PC-9 (cell line): Measurements from ENCODE around the gene COL1A2. TPM values are rescaled to one million over a fixed set of nuclear protein-coding genes. Genes with fewer than 3 reads are reported as not detected.

ENCODE experiments used
- BruUV-seq: library from RNA; stranded (reverse); fragments of 400-500 nt; replicated peaks from 2 replicates; lab custom pipeline; 2021; lab: Mats Ljungman, UMichigan
- CTCF ChIA-PET: fragments of 300-600 bp; sonication (Branson Sonifier 250); formaldehyde crosslinking; loops from one replicate; lab custom pipeline; 2022; ENCODE audit warnings: antibody characterized with exemption; lab: Charles Lee
- POLR2A ChIA-PET: fragments of 300-600 bp; sonication (Branson Sonifier 250); formaldehyde crosslinking; loops from one replicate; lab custom pipeline; 2022; ENCODE audit warnings: antibody characterized with exemption; ENCODE audit not compliant: unreplicated experiment; lab: Charles Lee
- DNase-seq, 2 experiments: peaks; one replicate each; pipeline versions ENCODE4 v3.0.0 to v3.0.0-alpha.2; 2015 to 2022; ENCODE audit warnings: mixed read lengths in 1 of 2
- H2AFZ ChIP-seq: fragments of 200-600 bp; sonication (generic); 2 replicates; pipeline ENCODE4 v1.8.1; 2017; ENCODE audit warnings: antibody characterized with exemption
- H3F3A ChIP-seq: fragments of 200-600 bp; sonication (generic); 2 replicates; pipeline ENCODE4 v1.8.1; 2017; ENCODE audit warnings: antibody characterized with exemption, mild to moderate bottlenecking, low read depth; ENCODE audit not compliant: insufficient read depth
- H3K27ac ChIP-seq: fragments of 200-600 bp; sonication (generic); 2 replicates; pipeline ENCODE4 v1.6.1; 2016; ENCODE audit warnings: mixed run types
- H3K27me3 ChIP-seq: fragments of 200-600 bp; sonication (generic); 2 replicates; pipeline ENCODE4 v1.6.1; 2016; ENCODE audit warnings: low read depth, mixed run types; ENCODE audit not compliant: insufficient read depth
- H3K36me3 ChIP-seq: fragments of 200-600 bp; sonication (generic); 2 replicates; pipeline ENCODE4 v1.6.1; 2016; ENCODE audit warnings: low read depth, mixed run types
- H3K4me1 ChIP-seq: fragments of 200-600 bp; sonication (generic); replicated peaks from 2 replicates; pipeline ENCODE4 v1.6.1; 2016; ENCODE audit warnings: mixed run types; ENCODE audit not compliant: insufficient read depth
- H3K4me2 ChIP-seq: fragments of 200-600 bp; sonication (generic); 2 replicates; pipeline ENCODE4 v1.6.1; 2017; ENCODE audit warnings: mixed run types
- H3K4me3 ChIP-seq: fragments of 200-600 bp; sonication (generic); 2 replicates; pipeline ENCODE4 v1.6.1; 2016; ENCODE audit warnings: mixed run types
- H3K79me2 ChIP-seq: fragments of 200-600 bp; sonication (generic); 2 replicates; pipeline ENCODE4 v1.6.1; 2017; ENCODE audit warnings: low read depth, mixed run types
- H3K9me2 ChIP-seq: fragments of 200-600 bp; sonication (generic); 2 replicates; pipeline ENCODE4 v1.8.1; 2017; ENCODE audit warnings: mild to moderate bottlenecking; ENCODE audit not compliant: insufficient read depth
- H3K9me3 ChIP-seq: fragments of 200-600 bp; sonication (generic); 2 replicates; pipeline ENCODE4 v1.8.1; 2016; ENCODE audit warnings: low read depth; ENCODE audit not compliant: insufficient read depth
- H4K20me1 ChIP-seq: fragments of 200-600 bp; sonication (generic); 2 replicates; pipeline ENCODE4 v1.8.1; 2017; ENCODE audit not compliant: insufficient read depth
- CTCF ChIP-seq: fragments of 200-600 bp; sonication (generic); conservative IDR thresholded peaks from 2 replicates; pipeline ENCODE4 v1.6.1; 2017; ENCODE audit warnings: mixed run types, antibody characterized with exemption, mild to moderate bottlenecking, moderate library complexity
- EZH2 ChIP-seq: fragments of 200-600 bp; sonication (generic); IDR thresholded peaks from 2 replicates; pipeline ENCODE4 v1.8.0; 2017; ENCODE audit warnings: antibody characterized with exemption, low read depth
- intact Hi-C: fragments of 100-400 bp; cut with micrococcal nuclease; formaldehyde crosslinking; loops from one replicate; pipeline ENCODE4 v1.10.0; 2022; ENCODE audit not compliant: unreplicated experiment
- total RNA-seq: library from RNA; stranded (reverse); gene quantifications from 2 replicates; pipeline ENCODE4 v1.2.3, GENCODE V29; 2021

COL1A2 gene
- total RNA-seq, 1 experiment from 2014 or later: not detected

- Histone ChIP-seq H3K9me2 (no peaks in the 10 kb centered on the region), H3K27me3 (no peaks in the 10 kb centered on the region), H3K4me2 (no peak overlapping the region), H3K79me2 (no peaks in the 10 kb centered on the region), H3K36me3 (no peaks in the 10 kb centered on the region), H3F3A (no peaks in the 10 kb centered on the region), H4K20me1 (no peaks in the 10 kb centered on the region), H3K9me3 (no peaks in the 10 kb centered on the region), H3K4me3 (no peak overlapping the region), H2AFZ (no peak overlapping the region), H3K27ac (no peak overlapping the region), H3K4me1 (no peaks in the 10 kb centered on the region)
- POLR2A ChIA-PET: no interaction called here
- no peak for DNase-seq
- intact Hi-C loops: no loop called here
- CTCF ChIA-PET: no interaction called here
- no TSS peak for BruUV-seq
- TF ChIP-seq CTCF (no peak), EZH2 (no peak)
These were observed 28.5 kb upstream of the COL1A2 start for GRCh38 chr7:94366163-94366562.

GRCh38 chr7:94366832-94367231 lies 27.9 kb upstream of the COL1A2 start:
- no peak overlapping the region for H3K4me2 ChIP-seq
- POLR2A ChIA-PET: interaction anchor here (0.6 kb wide), 1 partner anchor 10 kb away, joined by 5 read pairs; no protein-coding TSS in a partner anchor
- H3K27me3 ChIP-seq: no peaks in the 10 kb centered on the region
- H3K4me3 ChIP-seq: no peak overlapping the region
- H3K4me1 ChIP-seq: no peaks in the 10 kb centered on the region
- BruUV-seq: no TSS peak
- CTCF ChIA-PET: no interaction called here
- H3K36me3 ChIP-seq: no peaks in the 10 kb centered on the region
- H3K27ac ChIP-seq: no peak overlapping the region
- H3F3A ChIP-seq: no peaks in the 10 kb centered on the region
- no peak for TF ChIP-seq EZH2
- TF ChIP-seq CTCF: no peak
- no peak overlapping the region for H2AFZ ChIP-seq
- H3K79me2 ChIP-seq: no peaks in the 10 kb centered on the region
- no peaks in the 10 kb centered on the region for H4K20me1 ChIP-seq
- H3K9me2 ChIP-seq: no peaks in the 10 kb centered on the region
- no peak for DNase-seq
- no peaks in the 10 kb centered on the region for H3K9me3 ChIP-seq
- intact Hi-C loops: no loop called here

- no peaks in the 10 kb centered on the region for H3K36me3 ChIP-seq
- no peaks in the 10 kb centered on the region for H3F3A ChIP-seq
- BruUV-seq: no TSS peak
- no peak overlapping the region for H3K4me3 ChIP-seq
- no peak overlapping the region for H3K27ac ChIP-seq
- no peak overlapping the region for H3K4me2 ChIP-seq
- H3K79me2 ChIP-seq: no peaks in the 10 kb centered on the region
- intact Hi-C loops: no loop called here
- ChIA-PET CTCF (no interaction called here), POLR2A (interaction anchor here (0.6 kb wide), 1 partner anchor 11 kb away, joined by 4 read pairs; no protein-coding TSS in a partner anchor)
- TF ChIP-seq EZH2 (no peak), CTCF (no peak)
- no peak for DNase-seq
- no peaks in the 10 kb centered on the region for H4K20me1 ChIP-seq
- no peaks in the 10 kb centered on the region for H3K27me3 ChIP-seq
- no peaks in the 10 kb centered on the region for H3K9me3 ChIP-seq
- no peak overlapping the region for H2AFZ ChIP-seq
- H3K4me1 ChIP-seq: no peaks in the 10 kb centered on the region
- H3K9me2 ChIP-seq: no peaks in the 10 kb centered on the region
These were observed 26.7 kb upstream of the COL1A2 start for GRCh38 chr7:94367949-94368348.
